A673 (cell line): ENCODE data around the gene NUP93.

Experiments
- EZH2 ChIP-seq: fragments of 200-600 bp; sonication (generic); IDR thresholded peaks from 2 replicates; pipeline ENCODE4 v1.6.1; 2017; ENCODE audit warnings: borderline replicate concordance, low read depth, mild to moderate bottlenecking, mixed read lengths, antibody characterized with exemption, low read length; ENCODE audit not compliant: poor library complexity, severe bottlenecking
- TF ChIP-seq, protein P1 (sequence below): fragments of 300-800, 200-600 bp; sonication (generic); conservative IDR thresholded peaks from 2 replicates; pipeline ENCODE4 v1.5.1; 2017; ENCODE audit warnings: low read depth, mild to moderate bottlenecking, antibody characterized with exemption, low read length, moderate library complexity, mixed read lengths

DNA sequence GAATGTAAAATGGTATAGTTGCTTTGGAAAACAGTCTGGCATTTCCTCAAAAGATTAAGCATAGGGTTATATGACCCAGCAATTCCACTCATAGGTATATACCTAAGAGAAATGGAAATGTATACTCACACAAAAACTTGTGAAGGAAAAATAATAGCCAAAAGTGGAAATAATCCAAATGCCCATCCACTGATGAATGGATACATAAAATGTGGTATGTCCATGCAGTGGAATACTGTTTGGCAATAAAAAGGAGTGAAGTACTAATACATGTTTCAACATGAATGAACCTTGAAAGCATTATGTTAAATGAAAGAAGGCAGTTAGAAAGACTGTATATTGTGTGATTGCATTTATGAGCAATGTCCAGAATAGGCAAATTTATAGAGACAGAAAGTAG, 25.1 kb downstream of the NUP93 start:
- TF ChIP-seq EZH2: no peak
- TF ChIP-seq, protein P1, sequence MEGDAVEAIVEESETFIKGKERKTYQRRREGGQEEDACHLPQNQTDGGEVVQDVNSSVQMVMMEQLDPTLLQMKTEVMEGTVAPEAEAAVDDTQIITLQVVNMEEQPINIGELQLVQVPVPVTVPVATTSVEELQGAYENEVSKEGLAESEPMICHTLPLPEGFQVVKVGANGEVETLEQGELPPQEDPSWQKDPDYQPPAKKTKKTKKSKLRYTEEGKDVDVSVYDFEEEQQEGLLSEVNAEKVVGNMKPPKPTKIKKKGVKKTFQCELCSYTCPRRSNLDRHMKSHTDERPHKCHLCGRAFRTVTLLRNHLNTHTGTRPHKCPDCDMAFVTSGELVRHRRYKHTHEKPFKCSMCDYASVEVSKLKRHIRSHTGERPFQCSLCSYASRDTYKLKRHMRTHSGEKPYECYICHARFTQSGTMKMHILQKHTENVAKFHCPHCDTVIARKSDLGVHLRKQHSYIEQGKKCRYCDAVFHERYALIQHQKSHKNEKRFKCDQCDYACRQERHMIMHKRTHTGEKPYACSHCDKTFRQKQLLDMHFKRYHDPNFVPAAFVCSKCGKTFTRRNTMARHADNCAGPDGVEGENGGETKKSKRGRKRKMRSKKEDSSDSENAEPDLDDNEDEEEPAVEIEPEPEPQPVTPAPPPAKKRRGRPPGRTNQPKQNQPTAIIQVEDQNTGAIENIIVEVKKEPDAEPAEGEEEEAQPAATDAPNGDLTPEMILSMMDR: no peak
